NCI-H82 (cell line): ENCODE measurements around the gene CTDSP2.

Source experiments
- DNase-seq: peaks from one replicate; lab custom pipeline; 2025; lab: John Stamatoyannopoulos, UW

CTDSP2 gene

GRCh38 chr12:57816001-57816854, 30.3 kb downstream of the CTDSP2 start:
- DNase-seq = no peak

GRCh38 chr12:57815177-57816000, 31.1 kb downstream of the CTDSP2 start:
- peak; percentile 35 for DNase-seq

DNA sequence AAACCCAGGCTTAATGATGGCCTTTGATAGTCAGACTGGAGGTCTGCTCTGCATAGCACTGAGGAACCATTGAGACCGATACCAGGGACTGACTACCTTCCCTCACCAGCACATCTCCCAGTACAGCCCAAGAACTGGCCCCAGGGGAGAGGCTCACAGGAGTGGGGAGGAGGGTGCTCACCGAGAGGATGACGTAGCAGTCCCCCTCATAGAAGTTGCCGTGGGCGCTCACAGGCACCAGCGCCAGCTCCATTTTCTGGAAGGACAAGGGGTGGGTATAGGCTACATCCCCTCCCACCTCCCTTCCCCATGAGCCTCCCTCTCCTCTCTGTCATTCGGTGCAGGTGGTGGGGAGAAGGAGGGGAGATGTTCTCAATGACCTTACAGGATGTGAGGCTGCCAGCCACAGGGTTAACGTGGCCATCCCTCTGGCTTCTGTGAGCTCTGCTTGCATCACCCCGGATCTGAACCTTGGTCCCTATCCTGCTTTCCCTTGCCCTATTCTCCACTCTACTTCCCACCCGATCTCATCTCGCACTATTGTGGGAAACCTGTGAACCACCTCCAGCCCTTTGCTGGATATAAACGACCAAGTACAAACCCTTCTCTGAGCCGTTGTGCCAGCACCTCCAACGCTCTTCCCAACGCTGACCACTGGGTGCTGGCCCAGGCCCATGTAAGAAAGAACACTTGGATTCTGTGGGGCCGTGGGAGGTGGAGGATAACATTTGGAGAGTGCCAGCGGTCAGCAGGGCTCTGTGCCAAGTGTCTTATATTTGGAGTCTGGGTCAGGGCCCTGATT, 32.4 kb downstream of the CTDSP2 start:
- no peak for DNase-seq

DNA sequence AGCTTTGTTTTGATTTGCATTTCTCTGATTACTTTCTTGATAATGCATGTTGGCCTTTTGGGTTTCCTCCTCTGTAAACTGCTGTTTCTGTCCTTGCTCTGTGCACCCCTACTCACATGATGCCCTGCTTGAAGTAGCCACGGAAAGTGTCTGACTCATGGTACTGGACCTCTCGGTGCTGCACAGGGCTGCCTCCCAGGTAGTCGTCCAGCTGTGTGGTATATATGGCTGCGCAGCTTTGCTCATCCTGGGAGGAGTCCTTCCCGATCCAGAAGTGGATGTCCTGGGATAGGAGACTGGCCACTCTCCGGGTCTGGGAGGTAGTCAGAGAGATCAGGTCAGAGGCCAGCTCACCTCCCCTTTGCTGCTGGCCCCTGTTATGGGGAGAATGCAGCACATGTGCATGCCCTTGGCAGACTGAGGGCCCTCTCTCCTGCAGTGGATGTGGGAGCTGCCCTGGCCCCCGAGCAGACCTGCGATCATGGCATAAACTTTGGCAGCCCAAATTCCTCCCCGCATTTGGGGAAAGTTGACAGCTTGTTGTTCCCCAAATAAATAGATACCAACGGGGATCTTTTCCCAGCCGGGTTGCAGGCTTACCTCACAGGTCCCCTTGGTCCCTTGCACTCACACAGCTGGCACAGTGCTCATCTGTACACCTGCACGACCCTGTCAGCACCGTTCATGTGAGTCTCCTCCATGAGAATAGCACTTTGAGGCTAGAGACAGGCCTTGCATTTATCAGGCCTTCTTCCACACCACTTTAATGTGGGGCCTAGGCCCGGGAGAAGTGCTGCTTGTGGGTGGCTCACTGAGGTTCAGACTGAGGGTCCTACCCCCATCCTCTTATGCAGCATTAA, 33.2 kb downstream of the CTDSP2 start:
- DNase-seq = no peak

DNA sequence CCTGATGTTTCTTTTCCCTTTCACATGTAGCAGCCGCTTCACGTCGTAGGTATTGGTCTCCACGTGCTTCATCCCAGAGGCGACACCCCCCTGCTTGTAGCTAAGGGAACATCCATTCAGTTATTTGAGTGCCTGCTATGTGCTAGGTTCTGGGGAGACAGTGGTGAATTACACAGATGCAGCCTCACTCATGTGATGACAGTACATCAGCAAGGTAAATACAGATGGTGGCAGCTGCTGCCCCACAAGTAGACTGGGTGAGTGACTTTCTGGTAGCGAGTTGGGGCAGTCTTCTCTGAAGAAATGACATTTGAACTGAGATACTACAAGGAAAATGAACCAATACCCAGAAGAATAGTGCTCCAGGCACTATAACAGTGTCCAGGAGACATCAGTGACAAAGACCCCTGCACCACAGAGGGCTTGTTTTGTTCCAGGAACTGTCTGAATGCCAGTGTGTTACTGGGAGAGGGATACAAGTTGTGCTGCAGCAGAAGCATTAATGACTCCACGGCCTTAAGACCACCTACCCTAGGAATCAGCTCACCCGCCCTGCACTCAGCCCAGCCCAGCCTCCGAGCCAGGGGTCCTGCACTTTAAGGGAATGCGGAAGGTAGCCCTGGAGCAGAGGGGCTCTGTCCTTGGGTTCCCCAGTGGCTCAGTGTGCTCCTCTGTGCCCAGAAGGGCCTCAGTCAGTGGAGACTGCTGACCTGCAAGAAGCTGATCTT, 35.3 kb downstream of the CTDSP2 start:
- no peak for DNase-seq

DNA sequence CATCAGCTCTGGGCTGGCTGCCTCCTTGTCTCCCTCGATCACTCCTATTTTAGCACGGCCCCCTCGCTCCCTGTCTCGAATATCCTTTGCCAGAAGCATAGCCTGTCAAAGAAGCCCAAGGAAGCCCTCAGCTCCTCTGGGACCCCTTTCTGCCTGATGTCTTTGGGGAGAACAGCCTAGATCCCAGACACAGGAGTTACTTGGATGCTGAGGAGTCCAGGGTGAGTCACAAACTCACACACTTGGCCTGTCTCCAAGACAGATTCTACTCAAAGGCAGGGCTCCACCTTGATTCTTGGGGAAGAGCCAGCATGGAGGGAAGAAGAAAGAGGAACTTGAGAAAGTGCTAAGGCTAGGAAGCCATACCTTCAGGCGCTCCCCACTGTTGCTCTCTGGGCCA, 36.1 kb downstream of the CTDSP2 start:
- DNase-seq = no peak

- no peak for DNase-seq
Measured at GRCh38 chr12:57809425-57809824, 37.1 kb downstream of the CTDSP2 start.

DNA sequence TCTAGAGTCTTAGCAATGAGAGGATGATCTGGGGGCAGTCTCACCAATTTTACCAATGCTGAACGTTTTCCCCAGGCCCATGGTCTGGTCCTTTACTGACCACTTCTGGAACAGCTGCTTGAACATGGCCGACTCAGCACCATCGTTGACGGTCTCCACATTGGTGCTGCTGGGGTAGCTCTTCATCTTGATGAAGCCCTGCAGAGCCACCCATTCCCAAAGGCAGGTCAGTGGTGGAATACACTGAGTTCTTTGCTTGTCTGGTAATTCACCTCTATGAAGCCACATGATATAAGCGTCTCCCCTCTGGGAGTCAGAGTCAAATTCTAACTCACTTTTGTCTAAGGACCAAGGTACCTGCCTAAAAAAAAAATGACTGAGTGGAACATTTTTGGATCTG, 38.2 kb downstream of the CTDSP2 start:
- no peak for DNase-seq

GRCh38 chr12:57807285-57807684, 39.2 kb downstream of the CTDSP2 start:
- no peak for DNase-seq

DNA sequence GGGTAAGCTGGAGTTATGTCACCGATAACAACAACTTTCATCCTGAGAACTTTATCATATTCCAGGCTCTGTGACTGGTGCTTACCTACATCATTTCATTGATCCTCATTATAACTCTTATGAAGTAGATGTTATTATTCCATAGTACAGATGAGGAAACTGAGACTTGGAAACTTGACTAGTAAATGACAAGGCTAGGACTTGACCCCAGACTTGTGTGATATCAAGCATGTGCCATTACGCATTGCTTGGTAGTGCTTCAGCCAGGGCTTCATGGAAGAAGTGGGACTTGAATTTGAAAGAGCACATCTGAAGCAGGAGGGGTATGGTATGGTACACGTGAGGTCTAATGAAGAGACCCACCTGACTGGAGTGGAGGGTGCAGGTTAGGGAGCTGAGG, 39.9 kb downstream of the CTDSP2 start:
- no peak for DNase-seq

DNA sequence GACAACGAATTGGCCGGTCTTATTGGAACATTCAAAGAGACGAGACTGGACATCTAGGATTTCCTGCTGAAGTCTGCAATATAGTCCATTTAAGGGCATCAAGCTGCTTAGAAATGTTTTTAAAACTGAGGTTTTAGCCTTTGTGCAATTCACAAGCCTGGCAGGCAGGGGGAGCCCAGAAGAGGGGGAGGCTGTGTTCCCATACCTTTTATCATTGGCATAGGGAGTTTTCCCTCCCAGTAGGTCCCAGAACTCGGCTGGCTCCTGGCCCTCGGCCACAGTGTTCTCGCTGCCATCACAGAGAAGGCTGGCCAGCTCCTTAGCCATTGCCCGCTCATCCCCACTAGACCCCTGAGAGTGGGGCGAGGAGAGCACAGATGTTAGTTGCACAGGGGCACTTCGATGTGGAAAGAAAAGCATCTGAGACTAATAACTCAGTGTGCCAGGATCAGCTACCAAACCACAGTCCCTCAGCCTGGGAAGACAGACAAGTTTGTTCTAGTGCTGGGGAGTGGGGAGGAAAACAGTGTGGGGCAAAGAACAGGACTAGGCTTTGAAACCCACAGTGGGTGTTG, 43.1 kb downstream of the CTDSP2 start:
- DNase-seq = peak; percentile 62

DNA sequence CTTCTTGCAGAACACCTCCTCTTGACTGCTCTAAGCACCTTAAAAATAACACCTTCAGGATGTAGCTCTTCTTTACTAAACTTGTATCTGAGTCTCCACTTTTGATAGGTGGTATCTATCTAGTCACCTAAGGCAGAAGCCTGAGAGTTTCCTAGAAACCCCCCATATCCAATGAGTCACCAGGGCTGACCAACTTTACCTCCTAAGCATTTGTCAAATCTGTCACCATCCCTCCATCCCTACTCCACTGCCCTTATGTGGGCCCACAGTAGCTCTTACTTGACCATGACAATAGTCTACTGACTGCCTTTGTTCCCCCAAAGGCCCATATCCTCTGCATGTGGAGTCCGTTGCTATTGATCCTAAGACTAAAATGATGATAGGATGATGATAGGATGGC, 43.9 kb downstream of the CTDSP2 start:
- DNase-seq = no peak

DNA sequence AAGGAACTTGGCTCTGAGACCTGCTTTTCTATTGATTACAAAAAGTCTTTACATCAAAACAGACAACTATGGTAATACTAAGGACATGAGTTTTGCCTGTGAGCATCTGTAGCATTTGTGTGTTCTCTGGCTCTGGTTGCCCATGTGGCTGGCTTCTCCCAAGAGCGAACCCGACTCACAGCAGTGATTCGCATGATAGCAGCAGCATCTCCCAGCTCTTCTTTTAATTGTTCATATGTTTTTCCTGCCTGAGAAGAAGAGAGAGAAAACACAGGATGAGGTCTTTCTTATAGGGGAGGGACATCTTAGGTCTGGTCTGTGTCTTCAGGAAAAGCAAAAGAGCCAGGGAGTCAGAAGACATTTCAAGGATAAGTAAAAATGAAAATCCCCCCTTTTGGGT, 45.6 kb downstream of the CTDSP2 start:
- DNase-seq = no peak

DNA sequence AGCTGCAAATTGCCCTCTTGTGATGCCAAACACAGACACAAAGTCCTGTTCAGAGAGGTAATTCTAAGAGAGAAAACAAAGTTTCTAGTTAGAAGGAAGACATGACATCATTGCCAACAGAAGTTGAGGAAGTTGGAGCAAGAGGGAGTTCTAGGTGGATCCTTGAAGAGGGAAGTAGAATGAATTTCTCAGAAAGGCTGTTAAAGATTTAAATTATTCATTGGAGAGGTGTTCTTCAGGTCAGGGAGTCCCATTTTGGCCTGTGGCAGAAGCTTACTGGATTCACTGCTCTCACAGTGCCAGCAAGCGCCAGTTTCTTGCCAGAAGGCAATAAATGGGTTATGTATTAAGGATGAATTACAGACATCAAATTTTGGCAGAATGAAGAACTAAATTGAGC, 48.6 kb downstream of the CTDSP2 start:
- no peak for DNase-seq

DNA sequence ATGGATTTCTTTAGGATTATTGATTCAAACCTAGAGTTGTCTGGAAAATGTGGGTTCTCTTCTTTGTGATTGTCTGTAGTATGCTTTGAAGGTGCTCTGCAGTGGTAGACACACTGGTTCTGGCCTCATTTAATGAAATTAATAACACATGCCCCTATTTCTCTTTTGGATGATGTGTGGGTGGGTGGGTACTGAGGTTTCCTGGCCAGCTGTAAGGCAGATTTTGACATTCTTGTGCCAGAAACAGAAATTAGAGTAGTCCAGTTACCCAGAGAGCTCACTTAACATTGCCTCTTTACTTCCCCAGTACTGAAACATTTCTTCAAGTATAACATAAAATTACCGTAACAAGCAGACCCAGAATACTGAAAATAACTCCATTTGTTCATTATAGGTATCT, 49.5 kb downstream of the CTDSP2 start:
- no peak for DNase-seq

DNA sequence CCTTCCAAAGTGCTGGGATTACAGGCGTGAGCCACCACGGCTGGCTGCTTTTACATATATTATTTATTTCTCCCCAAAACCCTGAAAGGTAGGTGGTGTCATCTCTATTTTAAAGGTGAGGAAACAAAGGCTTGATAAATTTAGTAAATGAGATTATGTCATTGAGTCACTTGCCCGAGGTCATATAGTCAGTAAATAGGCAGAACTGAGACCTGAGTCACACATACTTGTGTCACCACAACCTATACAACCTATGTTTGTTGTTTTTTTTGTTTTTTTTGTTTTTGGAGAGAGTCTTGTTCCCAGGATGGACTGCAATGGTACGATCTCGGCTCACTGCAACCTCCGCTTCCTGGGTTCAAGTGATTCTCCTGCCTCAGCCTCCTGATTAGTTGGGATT, 51.2 kb downstream of the CTDSP2 start:
- DNase-seq = no peak

GRCh38 chr12:57793920-57794319, 52.6 kb downstream of the CTDSP2 start:
- DNase-seq = no peak

- no peak for DNase-seq
Measured at GRCh38 chr12:57783861-57784260, 62.7 kb downstream of the CTDSP2 start.

GRCh38 chr12:57783466-57783801, 63.1 kb downstream of the CTDSP2 start:
- no peak for DNase-seq

GRCh38 chr12:57782608-57783465, 63.7 kb downstream of the CTDSP2 start, which contains the start of gene TSFM:
Gene TSFM (plus strand): TSS chr12:57782787. CDS start chr12:57782802, 15 bp downstream.
- peak; percentile 97 for DNase-seq
